GM23248 (cell line): ENCODE measurements around the gene KCNE1.
"Not testable (repeated sequence)": the region's sequence is repeated elsewhere in the genome, so short reads cannot be mapped to it uniquely, and the experiment has no call there.

Experiments
- EZH2 ChIP-seq: fragments of 200-600 bp; sonication (generic); IDR thresholded peaks from 2 replicates; pipeline ENCODE4 v1.6.1; 2018; ENCODE audit warnings: antibody characterized with exemption, mild to moderate bottlenecking; ENCODE audit not compliant: insufficient read depth, poor library complexity, severe bottlenecking
- EZH2phosphoT487 ChIP-seq: fragments of 200-600 bp; sonication (generic); IDR thresholded peaks from 2 replicates; pipeline ENCODE4 v1.6.1; 2018; ENCODE audit warnings: antibody characterized with exemption, moderate library complexity, mild to moderate bottlenecking, low read depth; ENCODE audit not compliant: insufficient read depth

DNA sequence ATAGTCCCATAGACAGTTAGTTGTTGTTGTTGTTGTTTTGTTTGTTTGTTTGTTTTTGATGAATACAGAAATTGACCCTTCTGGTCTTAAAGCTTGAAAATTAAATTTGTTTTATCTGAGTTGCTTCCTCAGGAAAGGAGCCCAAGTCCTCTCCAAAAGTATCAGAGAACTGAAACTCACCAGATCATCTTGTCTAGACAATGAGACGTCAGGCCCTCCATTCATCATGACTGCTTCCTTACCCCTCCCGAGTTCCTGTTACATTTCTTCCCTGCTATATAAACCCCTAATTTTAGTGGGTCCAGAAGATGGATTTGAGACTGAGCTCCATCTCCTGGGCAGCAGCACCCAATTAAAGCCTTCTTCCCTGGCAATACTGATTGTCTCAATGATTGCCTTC lies 105.3 kb downstream of the KCNE1 start:
- not testable (repeated sequence) for TF ChIP-seq EZH2, EZH2phosphoT487
